NB4 (cell line): ENCODE results near the gene SRGAP1.
"Not testable (repeated sequence)": the region's sequence is repeated elsewhere in the genome, so short reads cannot be mapped to it uniquely, and the experiment has no call there.

Source experiments
- DNase-seq: peaks from one replicate; pipeline ENCODE4 v3.0.0; 2010; ENCODE audit warnings: low read depth
- H3K4me3 ChIP-seq: one replicate; pipeline ENCODE4 v1.5.1; 2011; ENCODE audit warnings: mild to moderate bottlenecking, low read depth, low read length, moderate library complexity
- MYC ChIP-seq: IDR thresholded peaks from 2 replicates; pipeline ENCODE4 v1.6.1; 2011; ENCODE audit warnings: low read depth, low read length
- POLR2A ChIP-seq: IDR thresholded peaks from 2 replicates; pipeline ENCODE4 v1.6.1; 2011; ENCODE audit warnings: mild to moderate bottlenecking; ENCODE audit not compliant: insufficient read length; ENCODE audit errors: extremely low read depth
- TF ChIP-seq, protein P1 (sequence below): IDR thresholded peaks from 2 replicates; pipeline ENCODE4 v1.6.1; 2011; ENCODE audit warnings: low read depth, low read length
- TF ChIP-seq, protein P2 (sequence below): IDR thresholded peaks from one replicate; pipeline ENCODE4 v1.5.1; 2012; ENCODE audit warnings: low read depth, low read length

SRGAP1 gene

DNA sequence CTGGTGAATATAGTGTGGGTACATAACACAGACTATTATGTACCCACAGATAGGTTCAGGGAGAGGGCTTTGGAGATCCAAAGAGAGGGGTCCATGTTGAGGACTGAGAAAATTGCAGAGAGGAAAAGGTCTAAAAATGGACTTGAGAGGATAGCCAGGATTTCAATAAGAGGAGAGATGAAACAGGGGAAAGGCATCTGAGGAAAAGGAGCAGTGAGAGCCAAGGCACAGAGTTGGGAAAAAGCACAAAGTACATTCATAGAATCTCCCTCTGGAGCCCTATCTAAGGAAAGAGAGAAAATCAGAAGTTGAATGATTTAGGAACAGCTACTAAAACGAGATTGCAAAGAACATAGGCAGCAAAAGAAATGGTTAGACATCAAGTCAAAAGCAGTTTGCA lies 182.8 kb downstream of the SRGAP1 start:
- no peak overlapping the region for H3K4me3 ChIP-seq
- DNase-seq: no peak
- TF ChIP-seq, protein P1, sequence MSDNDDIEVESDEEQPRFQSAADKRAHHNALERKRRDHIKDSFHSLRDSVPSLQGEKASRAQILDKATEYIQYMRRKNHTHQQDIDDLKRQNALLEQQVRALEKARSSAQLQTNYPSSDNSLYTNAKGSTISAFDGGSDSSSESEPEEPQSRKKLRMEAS: no peak
- TF ChIP-seq MYC (no peak), POLR2A (no peak)
- TF ChIP-seq, protein P2, sequence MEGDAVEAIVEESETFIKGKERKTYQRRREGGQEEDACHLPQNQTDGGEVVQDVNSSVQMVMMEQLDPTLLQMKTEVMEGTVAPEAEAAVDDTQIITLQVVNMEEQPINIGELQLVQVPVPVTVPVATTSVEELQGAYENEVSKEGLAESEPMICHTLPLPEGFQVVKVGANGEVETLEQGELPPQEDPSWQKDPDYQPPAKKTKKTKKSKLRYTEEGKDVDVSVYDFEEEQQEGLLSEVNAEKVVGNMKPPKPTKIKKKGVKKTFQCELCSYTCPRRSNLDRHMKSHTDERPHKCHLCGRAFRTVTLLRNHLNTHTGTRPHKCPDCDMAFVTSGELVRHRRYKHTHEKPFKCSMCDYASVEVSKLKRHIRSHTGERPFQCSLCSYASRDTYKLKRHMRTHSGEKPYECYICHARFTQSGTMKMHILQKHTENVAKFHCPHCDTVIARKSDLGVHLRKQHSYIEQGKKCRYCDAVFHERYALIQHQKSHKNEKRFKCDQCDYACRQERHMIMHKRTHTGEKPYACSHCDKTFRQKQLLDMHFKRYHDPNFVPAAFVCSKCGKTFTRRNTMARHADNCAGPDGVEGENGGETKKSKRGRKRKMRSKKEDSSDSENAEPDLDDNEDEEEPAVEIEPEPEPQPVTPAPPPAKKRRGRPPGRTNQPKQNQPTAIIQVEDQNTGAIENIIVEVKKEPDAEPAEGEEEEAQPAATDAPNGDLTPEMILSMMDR: no peak

DNA sequence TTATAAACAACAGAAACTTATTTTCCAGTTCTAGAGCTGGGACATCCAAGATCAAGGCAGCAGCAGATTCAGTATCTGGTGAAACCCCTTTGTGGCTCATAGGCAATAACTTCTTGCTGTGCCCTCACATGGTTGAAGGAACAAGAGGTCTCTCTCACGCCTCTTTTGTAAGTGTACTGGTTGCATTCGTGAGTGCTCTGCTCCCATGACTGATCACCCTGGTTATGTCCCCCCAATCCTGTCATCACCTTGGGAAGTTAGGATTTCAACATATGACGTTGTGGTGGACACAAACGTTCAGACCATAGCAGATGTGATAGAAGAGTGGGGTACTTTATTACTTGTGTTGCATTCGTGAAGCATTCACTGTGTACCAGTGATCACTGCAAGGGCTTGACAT lies 184.0 kb downstream of the SRGAP1 start:
- TF ChIP-seq MYC (no peak), POLR2A (no peak)
- TF ChIP-seq, protein P2: no peak
- TF ChIP-seq, protein P1: no peak
- no peak overlapping the region for H3K4me3 ChIP-seq
- no peak for DNase-seq

DNA sequence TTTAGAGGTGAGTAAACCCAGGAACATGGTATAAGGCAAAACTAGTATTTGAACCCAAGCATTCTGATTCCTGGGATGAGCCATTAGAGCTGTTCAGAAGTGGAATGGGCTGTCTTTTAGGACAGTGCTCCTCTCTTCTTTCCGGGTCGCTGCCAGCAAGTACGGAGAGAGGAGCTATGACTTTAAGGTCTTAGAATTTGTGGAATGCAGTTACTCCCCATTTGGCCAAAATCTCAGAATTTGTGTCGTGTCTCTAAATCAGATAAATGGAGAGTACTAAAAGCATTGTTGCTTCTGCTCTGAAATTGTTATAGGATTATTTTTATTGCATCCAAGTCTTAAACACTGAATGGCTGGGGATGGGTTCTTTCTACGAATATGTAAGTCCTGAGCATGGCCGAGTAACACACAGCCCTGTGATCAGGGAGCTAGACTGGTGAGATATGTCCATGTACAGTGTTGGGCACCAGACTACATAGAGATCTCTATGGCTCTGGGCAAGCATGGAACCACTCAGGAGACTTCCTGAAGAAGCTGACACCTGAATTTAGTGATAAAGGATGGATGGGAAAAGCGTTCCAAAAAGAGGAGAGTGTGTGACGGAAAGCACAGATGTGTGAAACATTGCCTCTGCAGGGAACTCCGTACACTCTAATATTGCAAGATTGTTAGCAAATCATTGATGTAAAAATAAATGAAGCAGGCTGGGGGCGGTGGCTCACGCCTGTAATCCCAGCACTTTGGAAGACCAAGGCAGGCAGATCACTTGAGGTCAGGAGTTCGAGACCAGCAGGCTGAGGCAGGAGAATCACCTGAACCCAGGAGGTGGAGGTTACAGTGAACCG lies 184.7 kb downstream of the SRGAP1 start:
- no peak for DNase-seq
- H3K4me3 ChIP-seq: no peak overlapping the region
- TF ChIP-seq MYC (no peak), POLR2A (no peak)
- TF ChIP-seq, protein P1: no peak
- TF ChIP-seq, protein P2: no peak

DNA sequence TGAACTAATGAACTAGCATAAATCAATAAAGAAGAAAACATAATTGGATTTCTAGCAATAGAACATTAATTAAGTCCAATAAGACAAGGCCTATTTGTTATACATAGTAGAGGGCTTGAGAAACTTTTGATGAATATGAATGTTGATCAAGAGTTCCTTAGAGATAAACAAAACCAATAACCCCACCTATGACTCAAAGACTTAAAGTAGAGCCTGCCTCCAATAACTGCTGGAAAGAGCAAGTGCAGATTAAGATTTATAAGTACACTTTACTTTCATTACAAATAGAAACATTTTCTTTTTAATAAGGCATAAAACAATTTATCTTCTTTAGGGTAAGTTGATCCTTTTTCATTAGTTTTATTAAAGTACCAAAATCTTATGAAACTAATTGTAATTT lies 185.7 kb downstream of the SRGAP1 start:
- TF ChIP-seq, protein P2: no peak
- TF ChIP-seq MYC: no peak
- TF ChIP-seq, protein P1: no peak
- TF ChIP-seq POLR2A: no peak
- DNase-seq: no peak
- H3K4me3 ChIP-seq: no peak overlapping the region

DNA sequence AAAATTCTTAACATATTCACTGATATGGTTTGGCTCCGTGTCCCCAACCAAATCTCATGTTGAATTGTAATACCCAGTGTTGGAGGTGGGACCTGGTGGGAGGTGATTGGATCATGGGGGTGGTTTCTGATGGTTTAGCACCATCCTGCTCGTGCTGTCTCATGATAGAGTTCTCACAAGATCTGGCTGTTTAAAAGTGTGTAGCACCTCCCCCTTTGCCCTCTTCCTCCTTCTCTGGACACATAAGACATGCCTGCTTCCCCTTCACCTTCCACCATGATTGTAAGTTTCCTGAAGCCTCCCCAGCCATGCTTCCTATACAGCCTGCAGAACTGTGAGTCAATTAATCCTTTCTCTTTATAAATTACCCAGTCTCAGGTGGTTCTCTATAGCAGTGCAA lies 189.6 kb downstream of the SRGAP1 start:
- not testable (repeated sequence) for H3K4me3 ChIP-seq, DNase-seq

DNA sequence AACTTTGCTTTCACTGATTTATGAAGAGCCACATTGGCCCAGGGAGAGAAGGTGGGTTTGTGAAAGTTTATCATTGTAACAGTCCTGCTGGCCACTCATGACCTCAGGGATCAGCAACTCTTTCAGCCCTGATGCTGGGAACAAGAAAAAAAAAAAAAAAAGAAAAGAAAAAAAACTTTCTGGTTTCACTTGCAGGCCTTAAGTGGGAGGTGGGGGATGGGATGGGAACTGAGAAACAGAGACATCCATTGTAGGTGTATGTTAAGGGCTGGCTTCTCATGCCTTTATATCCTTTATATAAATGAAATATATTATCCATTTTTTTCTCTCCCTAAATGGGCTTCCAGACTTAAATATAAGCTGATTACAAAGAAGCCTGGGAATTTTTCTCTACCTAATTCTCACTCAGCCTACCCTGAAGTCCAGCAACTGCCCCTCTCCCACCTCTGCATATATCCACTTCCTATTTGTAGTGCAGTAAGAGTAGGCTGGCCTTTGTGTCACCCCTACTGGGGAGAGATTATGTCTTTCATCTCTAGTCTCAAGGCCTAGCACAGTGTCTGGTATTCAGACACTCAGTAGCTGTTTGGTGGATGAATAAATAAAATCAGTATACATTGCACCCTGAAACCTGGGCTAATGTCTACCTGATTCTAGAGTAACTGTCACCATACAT lies 190.5 kb downstream of the SRGAP1 start:
- H3K4me3 ChIP-seq: no peak overlapping the region
- DNase-seq: no peak
- TF ChIP-seq MYC (no peak), POLR2A (no peak)
- TF ChIP-seq, protein P2: no peak
- TF ChIP-seq, protein P1: no peak
